Measurements from ENCODE around the gene PGBD5. TPM values are rescaled to one million over a fixed set of nuclear protein-coding genes. Genes with fewer than 3 reads are reported as not detected.

The PGBD5 gene
- polyA plus RNA-seq, 1 of the 3 experiments (the other 2 are of a cell fraction) = 0.15 TPM

- H3K36me3 ChIP-seq (replicated peaks in 1 of 2; ENCODE audit: control insufficient read depth in 1 of 2, insufficient read depth in 2 of 2, low read length in 1 of 2) = no peaks in the 10 kb centered on the region
- no peak overlapping the region for H2AFZ ChIP-seq (ENCODE audit: low read depth)
- POLR2A ChIA-PET = no interaction called here
- H3K4me3 ChIP-seq (ENCODE audit: low read depth in 2 of 2, low read length in 1 of 2) = no peak overlapping the region
- H3K9ac ChIP-seq = no peak overlapping the region
- H3K4me1 ChIP-seq (ENCODE audit: control insufficient read depth in 1 of 2, insufficient read depth in 2 of 2, low read depth in 1 of 2, low read length in 1 of 2) = no peaks in the 10 kb centered on the region
- H3K9me3 ChIP-seq = no peaks in the 10 kb centered on the region
- H3K27ac ChIP-seq (ENCODE audit: low read depth in 2 of 2, low read length in 1 of 2) = no peak overlapping the region
- TF ChIP-seq YY1 (IDR thresholded peaks at IDR 0.05; ENCODE audit: low read depth) = no peak
- no peak for TF ChIP-seq MAX (IDR thresholded peaks at IDR 0.05; ENCODE audit: low read depth)
- H3K27me3 ChIP-seq (ENCODE audit: insufficient read depth) = no peaks in the 10 kb centered on the region
- no peak for DNase-seq
- no peaks in the 10 kb centered on the region for H3F3A ChIP-seq (replicated peaks; ENCODE audit: insufficient read depth)
- CTCF ChIA-PET = no interaction called here
- 28% methylated on average over 2 of the region's 2 CpGs for WGBS (ENCODE audit: low lambda C conversion rate)
- H4K20me1 ChIP-seq (ENCODE audit: insufficient read depth) = no peaks in the 10 kb centered on the region
- no peaks in the 10 kb centered on the region for H3K9me2 ChIP-seq
- no peak overlapping the region for H3K4me2 ChIP-seq
- no peaks in the 10 kb centered on the region for H3K79me2 ChIP-seq (ENCODE audit: insufficient read depth)
Measured at GRCh38 chr1:230463326-230463725, 37.2 kb upstream of the PGBD5 start.

- Histone ChIP-seq H3K9me2 (no peaks in the 10 kb centered on the region), H3K9ac (no peak overlapping the region), H2AFZ (ENCODE audit: low read depth) (no peak overlapping the region), H3F3A (replicated peaks; ENCODE audit: insufficient read depth) (no peaks in the 10 kb centered on the region), H3K27ac (ENCODE audit: low read depth in 2 of 2, low read length in 1 of 2) (no peak overlapping the region), H3K9me3 (no peaks in the 10 kb centered on the region), H3K4me3 (ENCODE audit: low read depth in 2 of 2, low read length in 1 of 2) (no peak overlapping the region), H3K79me2 (ENCODE audit: insufficient read depth) (no peaks in the 10 kb centered on the region), H3K36me3 (replicated peaks in 1 of 2; ENCODE audit: control insufficient read depth in 1 of 2, insufficient read depth in 2 of 2, low read length in 1 of 2) (no peaks in the 10 kb centered on the region), H3K4me2 (no peak overlapping the region), H3K27me3 (ENCODE audit: insufficient read depth) (no peaks in the 10 kb centered on the region), H4K20me1 (ENCODE audit: insufficient read depth) (no peaks in the 10 kb centered on the region), H3K4me1 (ENCODE audit: control insufficient read depth in 1 of 2, insufficient read depth in 2 of 2, low read depth in 1 of 2, low read length in 1 of 2) (no peaks in the 10 kb centered on the region)
- no peak for DNase-seq
- ChIA-PET POLR2A (interaction anchor here (0.6 kb wide), 1 partner anchor 23 kb away, joined by 3 read pairs; no protein-coding TSS in a partner anchor), CTCF (no interaction called here)
- TF ChIP-seq FOXJ3 (CRISPR knock-in tag; IDR thresholded peaks at IDR 0.05) (no peak), MEF2A (IDR thresholded peaks at IDR 0.05; ENCODE audit: borderline replicate concordance, low read depth) (no peak), JUND (IDR thresholded peaks at IDR 0.05) (no peak), TCF12 (IDR thresholded peaks at IDR 0.05) (no peak), FOSL2 (IDR thresholded peaks at IDR 0.05; ENCODE audit: borderline replicate concordance, low read depth) (no peak), CHD2 (IDR thresholded peaks at IDR 0.05; ENCODE audit: low read length, partially characterized antibody) (no peak), REST (IDR thresholded peaks at IDR 0.05; ENCODE audit: low read depth, low read length) (no peak), SMC3 (IDR thresholded peaks at IDR 0.05; ENCODE audit: low read depth, low read length) (no peak), FOXM1 (IDR thresholded peaks at IDR 0.05; ENCODE audit: low read depth) (no peak)
- WGBS (ENCODE audit: low lambda C conversion rate) = 10% methylated on average over 5 of the region's 5 CpGs
Measured at GRCh38 chr1:230459465-230459864, 33.3 kb upstream of the PGBD5 start.

All from SK-N-SH (cell line).